WTC11 (cell line): ENCODE data around the gene WFS1.

Experiments
- ATF3 ChIP-seq: sonication (generic); formaldehyde crosslinking; conservative IDR thresholded peaks from 2 replicates; pipeline ENCODE4 v1.8.1; 2022; ENCODE audit warnings: mild to moderate bottlenecking, missing genetic modification reagents
- ESRRA ChIP-seq: sonication (generic); formaldehyde crosslinking; IDR thresholded peaks from 2 replicates; pipeline ENCODE4 v1.8.1; 2022; ENCODE audit warnings: mild to moderate bottlenecking, missing genetic modification reagents, borderline replicate concordance
- RELA ChIP-seq: sonication (generic); formaldehyde crosslinking; IDR thresholded peaks from 2 replicates; pipeline ENCODE4 v1.8.1; 2022; ENCODE audit warnings: missing genetic modification reagents, mild to moderate bottlenecking, borderline replicate concordance
- TEAD4 ChIP-seq: sonication (generic); formaldehyde crosslinking; IDR thresholded peaks from 2 replicates; pipeline ENCODE4 v1.8.0; 2022; ENCODE audit warnings: mild to moderate bottlenecking, missing genetic modification reagents
- ZNF232 ChIP-seq: sonication (generic); formaldehyde crosslinking; IDR thresholded peaks from 2 replicates; pipeline ENCODE4 v1.8.0; 2022; ENCODE audit warnings: mild to moderate bottlenecking, missing genetic modification reagents
- ZNF317 ChIP-seq: sonication (generic); formaldehyde crosslinking; IDR thresholded peaks from 2 replicates; pipeline ENCODE4 v1.8.1; 2023; ENCODE audit warnings: low read depth, mild to moderate bottlenecking, moderate library complexity, missing genetic modification reagents, borderline replicate concordance
- TF ChIP-seq, protein P1 (sequence below): fragments of 250-450 bp; sonication (Bioruptor Pico); conservative IDR thresholded peaks from 2 replicates; pipeline ENCODE4 v1.9.0; 2021; ENCODE audit warnings: mild to moderate bottlenecking
- TF ChIP-seq, protein P2 (sequence below): fragments of 200-600 bp; IDR thresholded peaks from 2 replicates; pipeline ENCODE4 v1.8.0; 2022; ENCODE audit warnings: antibody characterized with exemption
- TF ChIP-seq, protein P3 (sequence below): sonication (generic); formaldehyde crosslinking; IDR thresholded peaks from 2 replicates; pipeline ENCODE4 v1.8.0; 2022; ENCODE audit warnings: mild to moderate bottlenecking, missing genetic modification reagents
- TF ChIP-seq, protein P4 (sequence below): fragments of 250-450 bp; sonication (Bioruptor Pico); IDR thresholded peaks from 2 replicates; pipeline ENCODE4 v2.1.2; 2022; ENCODE audit warnings: mild to moderate bottlenecking, moderate library complexity

DNA sequence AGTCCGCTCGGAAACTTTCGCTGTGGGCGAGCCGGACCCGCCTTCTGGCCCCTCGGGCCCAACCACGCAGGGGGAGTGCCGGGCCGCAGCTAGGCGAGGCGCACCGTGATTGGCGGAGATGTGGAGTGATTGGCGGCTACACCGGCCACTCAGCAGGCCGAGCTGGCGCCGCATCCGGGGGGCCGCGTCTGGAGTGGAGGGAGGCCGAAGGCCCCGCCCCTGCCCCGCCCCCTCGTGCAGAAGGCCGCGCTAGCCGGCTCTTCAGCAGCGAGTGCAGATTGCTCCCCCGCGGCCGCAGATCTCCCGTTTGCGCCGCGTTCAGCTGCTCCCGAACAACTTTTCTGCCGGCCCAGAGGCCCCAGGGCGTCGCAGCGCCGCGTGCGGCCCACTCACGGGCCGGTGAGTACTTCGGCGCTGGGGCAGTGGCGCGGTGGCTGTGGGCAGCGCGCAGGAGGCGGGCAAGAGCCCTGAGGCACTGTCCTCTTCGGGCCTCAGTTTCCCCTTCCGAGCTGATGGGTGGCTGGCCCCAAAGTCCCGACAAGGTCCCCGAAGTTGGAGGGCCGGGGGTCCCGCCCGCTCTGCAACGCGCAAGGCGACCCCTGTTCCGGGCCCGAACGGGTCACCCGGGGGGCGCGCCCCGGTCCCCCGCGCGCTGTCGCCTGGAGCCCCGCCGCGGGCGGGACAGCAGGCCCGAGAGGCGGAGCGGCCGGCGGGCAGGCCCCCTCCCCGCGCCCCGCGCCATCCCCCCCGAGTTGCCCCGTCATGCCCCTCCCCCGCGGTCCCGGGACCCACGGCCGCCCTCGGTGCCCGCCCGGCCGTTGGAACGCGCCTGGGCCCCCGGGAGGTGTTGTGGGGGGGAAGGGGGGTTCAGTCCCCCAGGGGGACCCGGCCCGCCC, at the start of gene WFS1:
- no peak for TF ChIP-seq ATF3
- TF ChIP-seq, protein P1, sequence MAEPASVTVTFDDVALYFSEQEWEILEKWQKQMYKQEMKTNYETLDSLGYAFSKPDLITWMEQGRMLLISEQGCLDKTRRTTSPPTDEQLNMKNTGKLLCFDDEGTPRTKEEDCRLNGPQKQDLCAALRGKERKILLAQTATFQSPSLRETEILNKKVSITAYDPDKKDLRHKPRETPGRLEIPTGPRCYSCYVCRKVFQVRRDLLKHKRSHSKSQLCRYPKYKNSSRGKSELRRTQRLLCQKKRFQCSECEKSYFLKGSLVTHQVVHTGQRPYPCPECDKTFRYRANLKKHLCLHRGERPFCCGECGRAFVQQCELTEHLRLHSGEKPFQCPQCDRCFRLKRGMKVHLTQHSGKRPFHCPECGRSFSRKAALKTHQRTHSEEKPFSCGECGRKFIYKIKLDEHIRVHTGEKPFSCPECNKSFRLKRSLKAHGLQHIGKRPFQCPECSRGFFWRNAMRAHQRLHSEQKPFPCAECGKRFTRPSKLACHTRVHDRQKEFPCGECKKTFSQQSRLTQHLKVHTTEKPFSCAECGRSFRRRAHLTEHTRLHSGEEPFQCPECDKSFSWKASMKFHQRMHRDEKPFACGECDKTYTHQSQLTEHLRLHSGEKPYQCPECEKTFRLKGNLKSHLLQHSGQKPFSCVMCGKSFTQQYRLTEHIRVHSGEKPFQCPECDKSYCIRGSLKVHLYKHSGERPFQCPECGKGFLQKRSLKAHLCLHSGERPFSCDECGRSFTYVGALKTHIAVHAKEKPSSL (CRISPR knock-in tag): no peak
- TF ChIP-seq, protein P2, sequence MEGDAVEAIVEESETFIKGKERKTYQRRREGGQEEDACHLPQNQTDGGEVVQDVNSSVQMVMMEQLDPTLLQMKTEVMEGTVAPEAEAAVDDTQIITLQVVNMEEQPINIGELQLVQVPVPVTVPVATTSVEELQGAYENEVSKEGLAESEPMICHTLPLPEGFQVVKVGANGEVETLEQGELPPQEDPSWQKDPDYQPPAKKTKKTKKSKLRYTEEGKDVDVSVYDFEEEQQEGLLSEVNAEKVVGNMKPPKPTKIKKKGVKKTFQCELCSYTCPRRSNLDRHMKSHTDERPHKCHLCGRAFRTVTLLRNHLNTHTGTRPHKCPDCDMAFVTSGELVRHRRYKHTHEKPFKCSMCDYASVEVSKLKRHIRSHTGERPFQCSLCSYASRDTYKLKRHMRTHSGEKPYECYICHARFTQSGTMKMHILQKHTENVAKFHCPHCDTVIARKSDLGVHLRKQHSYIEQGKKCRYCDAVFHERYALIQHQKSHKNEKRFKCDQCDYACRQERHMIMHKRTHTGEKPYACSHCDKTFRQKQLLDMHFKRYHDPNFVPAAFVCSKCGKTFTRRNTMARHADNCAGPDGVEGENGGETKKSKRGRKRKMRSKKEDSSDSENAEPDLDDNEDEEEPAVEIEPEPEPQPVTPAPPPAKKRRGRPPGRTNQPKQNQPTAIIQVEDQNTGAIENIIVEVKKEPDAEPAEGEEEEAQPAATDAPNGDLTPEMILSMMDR: no peak
- TF ChIP-seq, protein P3, sequence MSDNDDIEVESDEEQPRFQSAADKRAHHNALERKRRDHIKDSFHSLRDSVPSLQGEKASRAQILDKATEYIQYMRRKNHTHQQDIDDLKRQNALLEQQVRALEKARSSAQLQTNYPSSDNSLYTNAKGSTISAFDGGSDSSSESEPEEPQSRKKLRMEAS: peak; percentile 38; the same call in 1 of the 2 replicates
- TF ChIP-seq ESRRA (CRISPR knock-in tag): no peak
- no peak for TF ChIP-seq RELA (CRISPR knock-in tag)
- no peak for TF ChIP-seq TEAD4
- TF ChIP-seq ZNF232: no peak
- no peak for TF ChIP-seq ZNF317 (CRISPR knock-in tag)
- TF ChIP-seq, protein P4, sequence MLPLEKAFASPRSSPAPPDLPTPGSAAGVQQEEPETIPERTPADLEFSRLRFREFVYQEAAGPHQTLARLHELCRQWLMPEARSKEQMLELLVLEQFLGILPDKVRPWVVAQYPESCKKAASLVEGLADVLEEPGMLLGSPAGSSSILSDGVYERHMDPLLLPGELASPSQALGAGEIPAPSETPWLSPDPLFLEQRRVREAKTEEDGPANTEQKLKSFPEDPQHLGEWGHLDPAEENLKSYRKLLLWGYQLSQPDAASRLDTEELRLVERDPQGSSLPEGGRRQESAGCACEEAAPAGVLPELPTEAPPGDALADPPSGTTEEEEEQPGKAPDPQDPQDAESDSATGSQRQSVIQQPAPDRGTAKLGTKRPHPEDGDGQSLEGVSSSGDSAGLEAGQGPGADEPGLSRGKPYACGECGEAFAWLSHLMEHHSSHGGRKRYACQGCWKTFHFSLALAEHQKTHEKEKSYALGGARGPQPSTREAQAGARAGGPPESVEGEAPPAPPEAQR (CRISPR knock-in tag): no peak
